Neural progenitor cell (in vitro differentiated cells): ENCODE results near the gene ABLIM2. TPM values are rescaled to one million over a fixed set of nuclear protein-coding genes. Genes with fewer than 3 reads are reported as not detected.

Source experiments
- DNase-seq: peaks from one replicate; pipeline ENCODE4 v3.0.0-alpha.2; 2016; ENCODE audit warnings: low spot score
- H2AFZ ChIP-seq: fragments of 200-600 bp; sonication (generic); replicated peaks from 2 replicates; pipeline ENCODE4 v1.6.1; 2016; ENCODE audit warnings: antibody characterized with exemption
- H3F3A ChIP-seq: fragments of 200-600 bp; sonication (generic); 2 replicates; pipeline ENCODE4 v1.6.1; 2016; ENCODE audit warnings: antibody characterized with exemption, low read depth
- H3K27ac ChIP-seq: fragments of 200-600 bp; sonication (generic); 2 replicates; pipeline ENCODE4 v1.5.1; 2016; ENCODE audit warnings: mild to moderate bottlenecking
- H3K27me3 ChIP-seq: fragments of 200-600 bp; sonication (generic); 2 replicates; pipeline ENCODE4 v1.6.1; 2016; ENCODE audit warnings: mild to moderate bottlenecking, moderate library complexity
- H3K36me3 ChIP-seq: fragments of 200-600 bp; sonication (generic); 2 replicates; pipeline ENCODE4 v1.5.1; 2016
- H3K4me1 ChIP-seq: fragments of 200-600 bp; sonication (generic); 2 replicates; pipeline ENCODE4 v1.6.1; 2016; ENCODE audit warnings: mixed run types
- H3K4me2 ChIP-seq: fragments of 200-600 bp; sonication (generic); 2 replicates; pipeline ENCODE4 v1.6.1; 2016
- H3K4me3 ChIP-seq: fragments of 200-600 bp; sonication (generic); 2 replicates; pipeline ENCODE4 v1.5.1; 2016
- H3K79me2 ChIP-seq: fragments of 200-600 bp; sonication (generic); 2 replicates; pipeline ENCODE4 v1.6.1; 2016; ENCODE audit warnings: low read depth
- H3K9ac ChIP-seq: fragments of 200-600 bp; sonication (generic); 2 replicates; pipeline ENCODE4 v1.6.1; 2016
- H3K9me3 ChIP-seq: fragments of 200-600 bp; sonication (generic); 2 replicates; pipeline ENCODE4 v1.5.1; 2016; ENCODE audit warnings: low read depth
- H4K20me1 ChIP-seq: fragments of 200-600 bp; sonication (generic); 2 replicates; pipeline ENCODE4 v1.6.1; 2016; ENCODE audit warnings: low read depth
- H3K27ac Mint-ChIP-seq: 3 replicates; pipeline ENCODE4 v1.8.0; 2021; ENCODE audit warnings: mixed read lengths
- H3K27me3 Mint-ChIP-seq: 2 replicates; pipeline ENCODE4 v1.8.0; 2022; ENCODE audit warnings: low read depth, mild to moderate bottlenecking, inconsistent platforms, moderate library complexity, mixed read lengths; ENCODE audit not compliant: insufficient read depth
- H3K36me3 Mint-ChIP-seq: 3 replicates; pipeline ENCODE4 v1.8.0; 2021; ENCODE audit warnings: mixed read lengths
- H3K4me1 Mint-ChIP-seq: 3 replicates; pipeline ENCODE4 v1.8.0; 2021; ENCODE audit warnings: mixed read lengths
- H3K4me3 Mint-ChIP-seq: 3 replicates; pipeline ENCODE4 v1.8.0; 2021; ENCODE audit warnings: mild to moderate bottlenecking, moderate library complexity, mixed read lengths
- H3K9me3 Mint-ChIP-seq: 3 replicates; pipeline ENCODE4 v1.8.0; 2020; ENCODE audit warnings: mixed read lengths
- CTCF ChIP-seq: fragments of 200-600 bp; sonication (generic); IDR thresholded peaks from 2 replicates; pipeline ENCODE4 v1.5.1; 2017; ENCODE audit warnings: antibody characterized with exemption, mild to moderate bottlenecking
- EZH2 ChIP-seq: fragments of 200-600 bp; sonication (generic); IDR thresholded peaks from 2 replicates; pipeline ENCODE4 v1.6.1; 2017; ENCODE audit warnings: antibody characterized with exemption, mild to moderate bottlenecking, moderate library complexity
- EZH2phosphoT487 ChIP-seq: fragments of 200-600 bp; sonication (generic); IDR thresholded peaks from 2 replicates; pipeline ENCODE4 v1.6.1; 2017; ENCODE audit warnings: antibody characterized with exemption
- total RNA-seq: library from RNA; depleted of rRNA; stranded (reverse); fragments of >200 nt; gene quantifications from 2 replicates; pipeline ENCODE4 v1.2.3, GENCODE V29; 2015; ENCODE audit warnings: low replicate concordance

Gene ABLIM2
- total RNA-seq, 1 donor from 2014 or later = 0.24 TPM

- H3K4me1 Mint-ChIP-seq = peaks cover 13% of the 10 kb centered on the region
- peaks cover 22% of the 10 kb centered on the region for H4K20me1 ChIP-seq
- H3K9ac ChIP-seq = no peak overlapping the region
- H3K27me3 ChIP-seq = peaks cover 61% of the 10 kb centered on the region
- H3K36me3 ChIP-seq = no peaks in the 10 kb centered on the region
- H3K4me3 Mint-ChIP-seq = no peak overlapping the region
- peaks cover 4% of the 10 kb centered on the region for H3K4me1 ChIP-seq
- H3K27ac Mint-ChIP-seq = no peak overlapping the region
- H3K79me2 ChIP-seq = no peaks in the 10 kb centered on the region
- DNase-seq = no peak
- H3K4me3 ChIP-seq = no peak overlapping the region
- H3K27ac ChIP-seq = no peak overlapping the region
- H3K27me3 Mint-ChIP-seq = peaks cover 22% of the 10 kb centered on the region
- no peaks in the 10 kb centered on the region for H3K9me3 ChIP-seq
- no peak overlapping the region for H3K4me2 ChIP-seq
- no peaks in the 10 kb centered on the region for H3K9me3 Mint-ChIP-seq
- TF ChIP-seq EZH2phosphoT487 (no peak), EZH2 (no peak)
- no peaks in the 10 kb centered on the region for H3F3A ChIP-seq
- no peak overlapping the region for H2AFZ ChIP-seq
- H3K36me3 Mint-ChIP-seq = no peaks in the 10 kb centered on the region
Observed at GRCh38 chr4:8155660-8156421, 2.8 kb downstream of the ABLIM2 start.

- Histone ChIP-seq H3F3A (no peaks in the 10 kb centered on the region), H3K9ac (no peak overlapping the region), H3K4me3 (no peak overlapping the region), H4K20me1 (peaks cover 17% of the 10 kb centered on the region), H3K27me3 (peaks cover 53% of the 10 kb centered on the region), H3K4me1 (peaks cover 4% of the 10 kb centered on the region), H3K27ac (no peak overlapping the region), H3K4me2 (no peak overlapping the region), H3K79me2 (no peaks in the 10 kb centered on the region), H3K36me3 (no peaks in the 10 kb centered on the region), H2AFZ (no peak overlapping the region), H3K9me3 (no peaks in the 10 kb centered on the region)
- Mint-ChIP-seq H3K27me3 (peaks cover 22% of the 10 kb centered on the region), H3K36me3 (no peaks in the 10 kb centered on the region), H3K27ac (no peak overlapping the region), H3K4me3 (no peak overlapping the region), H3K9me3 (no peaks in the 10 kb centered on the region), H3K4me1 (peaks cover 15% of the 10 kb centered on the region)
- TF ChIP-seq CTCF (no peak), EZH2phosphoT487 (no peak), EZH2 (no peak)
- DNase-seq = no peak
Observed at GRCh38 chr4:8155048-8155447, 3.6 kb downstream of the ABLIM2 start.

GRCh38 chr4:8153441-8153840 lies 5.2 kb downstream of the ABLIM2 start:
- H3K27me3 Mint-ChIP-seq = peaks cover 19% of the 10 kb centered on the region
- H3K27ac Mint-ChIP-seq = no peak overlapping the region
- Histone ChIP-seq H3K79me2 (no peaks in the 10 kb centered on the region), H3K9ac (no peak overlapping the region), H3K9me3 (no peaks in the 10 kb centered on the region), H3K27me3 (peaks cover 41% of the 10 kb centered on the region), H3K4me3 (no peak overlapping the region), H3F3A (no peaks in the 10 kb centered on the region), H3K36me3 (no peaks in the 10 kb centered on the region), H2AFZ (no peak overlapping the region), H3K4me1 (peaks cover 4% of the 10 kb centered on the region), H3K27ac (no peak overlapping the region), H3K4me2 (no peak overlapping the region), H4K20me1 (peaks cover 13% of the 10 kb centered on the region)
- DNase-seq = no peak
- peaks cover 8% of the 10 kb centered on the region for H3K4me1 Mint-ChIP-seq
- H3K4me3 Mint-ChIP-seq = no peak overlapping the region
- no peaks in the 10 kb centered on the region for H3K36me3 Mint-ChIP-seq
- H3K9me3 Mint-ChIP-seq = no peaks in the 10 kb centered on the region
- TF ChIP-seq CTCF = no peak
- no peak for TF ChIP-seq EZH2phosphoT487
- no peak for TF ChIP-seq EZH2

- no peaks in the 10 kb centered on the region for H3K36me3 ChIP-seq
- DNase-seq = no peak
- peaks cover 19% of the 10 kb centered on the region for H3K27me3 Mint-ChIP-seq
- no peak overlapping the region for H3K4me3 ChIP-seq
- no peaks in the 10 kb centered on the region for H3K4me1 ChIP-seq
- peaks cover 11% of the 10 kb centered on the region for H4K20me1 ChIP-seq
- peaks cover 35% of the 10 kb centered on the region for H3K27me3 ChIP-seq
- no peak for TF ChIP-seq EZH2phosphoT487
- TF ChIP-seq EZH2 = no peak
- TF ChIP-seq CTCF = no peak
- H3K4me2 ChIP-seq = no peak overlapping the region
- H3K4me3 Mint-ChIP-seq = no peak overlapping the region
- H3K9me3 Mint-ChIP-seq = no peaks in the 10 kb centered on the region
- no peaks in the 10 kb centered on the region for H3K79me2 ChIP-seq
- no peak overlapping the region for H3K27ac Mint-ChIP-seq
- H3K9me3 ChIP-seq = no peaks in the 10 kb centered on the region
- H3K36me3 Mint-ChIP-seq = no peaks in the 10 kb centered on the region
- H3K4me1 Mint-ChIP-seq = peaks cover 8% of the 10 kb centered on the region
- no peaks in the 10 kb centered on the region for H3F3A ChIP-seq
- no peak overlapping the region for H3K27ac ChIP-seq
- H3K9ac ChIP-seq = no peak overlapping the region
- no peak overlapping the region for H2AFZ ChIP-seq
Observed at GRCh38 chr4:8152865-8153257, 5.8 kb downstream of the ABLIM2 start.
